H1 (cell line): ENCODE results near the gene GSTA3. TPM values are rescaled to one million over a fixed set of nuclear protein-coding genes. Genes with fewer than 3 reads are reported as not detected.
A peak's percentile ranks its signal among the peaks of the same experiment; 100 is the strongest.
"Not testable (repeated sequence)": the region's sequence is repeated elsewhere in the genome, so short reads cannot be mapped to it uniquely, and the experiment has no call there.

Experiments
- CTCF ChIA-PET: fragments of 300-600 bp; sonication (Branson Sonifier 250); formaldehyde crosslinking; loops from one replicate; lab custom pipeline; 2021; ENCODE audit not compliant: partially characterized antibody; lab: Charles Lee
- POLR2A ChIA-PET: fragments of 300-600 bp; sonication (Branson Sonifier 250); formaldehyde crosslinking; loops from one replicate; lab custom pipeline; 2021; ENCODE audit warnings: inconsistent platforms; ENCODE audit not compliant: partially characterized antibody; lab: Charles Lee
- DNase-seq, 2 experiments: peaks; one replicate each; pipeline versions ENCODE4 v3.0.0 to v3.0.0-alpha.2; 2010 to 2022; ENCODE audit warnings: low spot score in 2 of 2, low read depth in 1 of 2, mixed read lengths in 1 of 2
- FAIRE-seq: peaks from 2 replicates; lab custom pipeline; 2011; peaks lifted over from hg19 to GRCh38; lab: Jason Lieb, UNC
- H2AFZ ChIP-seq: 2 replicates; pipeline ENCODE4 v1.8.1; 2012; ENCODE audit warnings: low read length, inconsistent platforms
- H2AK5ac ChIP-seq: 2 replicates; pipeline ENCODE4 v1.6.1; 2013; ENCODE audit warnings: low read depth, low read length
- H2BK120ac ChIP-seq: replicated peaks from 2 replicates; pipeline ENCODE3; 2013; ENCODE audit warnings: low read depth, low read length, inconsistent platforms
- H2BK12ac ChIP-seq: 2 replicates; pipeline ENCODE4 v1.6.1; 2013; ENCODE audit warnings: low read depth, low read length
- H2BK15ac ChIP-seq: 2 replicates; pipeline ENCODE4 v1.6.1; 2013; ENCODE audit warnings: low read length
- H2BK20ac ChIP-seq: 2 replicates; pipeline ENCODE4 v1.6.1; 2013; ENCODE audit warnings: low read length
- H2BK5ac ChIP-seq: 2 replicates; pipeline ENCODE4 v1.6.1; 2013; ENCODE audit warnings: low read depth, low read length
- H3K14ac ChIP-seq: 2 replicates; pipeline ENCODE4 v1.6.1; 2013; ENCODE audit warnings: inconsistent platforms; ENCODE audit not compliant: insufficient read length
- H3K18ac ChIP-seq: 2 replicates; pipeline ENCODE4 v1.6.1; 2013; ENCODE audit warnings: low read length; ENCODE audit errors: extremely low read depth
- H3K23ac ChIP-seq: 2 replicates; pipeline ENCODE4 v1.6.1; 2013; ENCODE audit warnings: inconsistent platforms; ENCODE audit not compliant: insufficient read length
- H3K23me2 ChIP-seq: 2 replicates; pipeline ENCODE4 v1.6.1; 2013; ENCODE audit warnings: low read depth, low read length
- H3K27ac ChIP-seq: 2 replicates; pipeline ENCODE4 v1.6.1; 2011; ENCODE audit warnings: low read depth, low read length, inconsistent platforms
- H3K27me3 ChIP-seq, 4 experiments: replicated peaks in 1 of 4; 1 replicate in 1 of 4; 2 replicates in 3 of 4; pipeline versions ENCODE4 v1.6.1 to v1.8.1; 2011 to 2013; ENCODE audit warnings: low read length in 3 of 4, mild to moderate bottlenecking in 3 of 4, inconsistent platforms in 2 of 4, mixed read lengths in 2 of 4, moderate library complexity in 1 of 4; ENCODE audit not compliant: control insufficient read depth in 3 of 4, insufficient read depth in 3 of 4; ENCODE audit errors: extremely low read depth in 1 of 4
- H3K36me3 ChIP-seq, 4 experiments: 2 replicates each; pipeline versions ENCODE4 v1.6.1 to v1.8.1; 2011 to 2013; ENCODE audit warnings: mild to moderate bottlenecking in 4 of 4, low read length in 3 of 4, moderate library complexity in 2 of 4, control low read depth in 1 of 4, inconsistent platforms in 1 of 4; ENCODE audit not compliant: insufficient read depth in 4 of 4, control insufficient read depth in 2 of 4
- H3K4ac ChIP-seq: replicated peaks from 2 replicates; pipeline ENCODE3; 2013; ENCODE audit warnings: low read length, low read depth, mixed read lengths, inconsistent platforms; ENCODE audit not compliant: insufficient read length
- H3K4me1 ChIP-seq, 4 experiments: replicated peaks in 1 of 4; 1 replicate in 1 of 4; 2 replicates in 3 of 4; pipeline versions ENCODE4 v1.6.1 to v1.8.1; 2011 to 2013; ENCODE audit warnings: low read length in 3 of 4, inconsistent platforms in 2 of 4, mixed read lengths in 1 of 4; ENCODE audit not compliant: insufficient read depth in 4 of 4, control insufficient read depth in 3 of 4
- H3K4me2 ChIP-seq, 2 experiments: 2 replicates each; pipeline versions ENCODE4 v1.6.1 to v1.8.1; 2011 to 2013; ENCODE audit warnings: low read depth in 2 of 2, low read length in 2 of 2, control low read depth in 1 of 2, inconsistent platforms in 1 of 2, mild to moderate bottlenecking in 1 of 2; ENCODE audit not compliant: insufficient read depth in 1 of 2
- H3K4me3 ChIP-seq, 4 experiments: fragments of 200-600, 300-600 bp in 1 of 4; sonication (generic), shearing (Covaris generic), sonication (Bioruptor Twin) in 1 of 4; 2 replicates each; pipeline versions ENCODE4 v1.5.1 to v1.8.1; 2011 to 2016; ENCODE audit warnings: low read length in 4 of 4, low read depth in 3 of 4, control low read depth in 2 of 4, inconsistent platforms in 2 of 4, mild to moderate bottlenecking in 2 of 4, mixed read lengths in 1 of 4, moderate library complexity in 1 of 4; ENCODE audit not compliant: insufficient read depth in 2 of 4; ENCODE audit errors: extremely low read depth in 1 of 4
- H3K56ac ChIP-seq: replicated peaks from 2 replicates; pipeline ENCODE3; 2013; ENCODE audit warnings: low read depth, mild to moderate bottlenecking, mixed read lengths, low read length, inconsistent platforms; ENCODE audit not compliant: insufficient read length
- H3K79me1 ChIP-seq: 2 replicates; pipeline ENCODE4 v1.6.1; 2013; ENCODE audit warnings: low read depth, low read length, control low read depth
- H3K79me2 ChIP-seq, 2 experiments: 2 replicates each; pipeline versions ENCODE4 v1.6.1 to v1.8.1; 2012 to 2013; ENCODE audit warnings: low read length in 2 of 2, mild to moderate bottlenecking in 2 of 2, inconsistent platforms in 1 of 2; ENCODE audit not compliant: insufficient read depth in 2 of 2, control insufficient read depth in 1 of 2
- H3K9ac ChIP-seq, 4 experiments: replicated peaks in 1 of 4; 1 replicate in 1 of 4; 2 replicates in 3 of 4; pipeline versions ENCODE4 v1.6.1 to v1.8.1; 2011 to 2013; ENCODE audit warnings: low read depth in 3 of 4, low read length in 3 of 4, control low read depth in 2 of 4, mild to moderate bottlenecking in 2 of 4, moderate library complexity in 2 of 4, inconsistent platforms in 1 of 4; ENCODE audit errors: extremely low read depth in 1 of 4
- H3K9me3 ChIP-seq, 2 experiments: 2 replicates each; pipeline versions ENCODE4 v1.6.1 to v1.8.1; 2012 to 2013; ENCODE audit warnings: mild to moderate bottlenecking in 2 of 2, moderate library complexity in 2 of 2, control low read depth in 1 of 2, inconsistent platforms in 1 of 2, low read depth in 1 of 2, low read length in 1 of 2, mixed read lengths in 1 of 2; ENCODE audit not compliant: insufficient read depth in 2 of 2
- H4K20me1 ChIP-seq, 2 experiments: replicated peaks in 1 of 2; 2 replicates each; pipeline versions ENCODE3 to v1.8.1; 2011 to 2013; ENCODE audit warnings: inconsistent platforms in 2 of 2, low read length in 2 of 2, mild to moderate bottlenecking in 1 of 2; ENCODE audit not compliant: insufficient read depth in 2 of 2, control insufficient read depth in 1 of 2
- H4K5ac ChIP-seq: 2 replicates; pipeline ENCODE4 v1.6.1; 2013; ENCODE audit warnings: low read length, low read depth, mixed read lengths, inconsistent platforms; ENCODE audit not compliant: insufficient read length
- H4K8ac ChIP-seq: 2 replicates; pipeline ENCODE4 v1.8.0; 2013; ENCODE audit warnings: mild to moderate bottlenecking, moderate library complexity, low read length, inconsistent platforms; ENCODE audit not compliant: insufficient read depth; ENCODE audit errors: extremely low read depth
- H4K91ac ChIP-seq: replicated peaks from 2 replicates; pipeline ENCODE3; 2013; ENCODE audit warnings: low read length, mixed read lengths, inconsistent platforms; ENCODE audit not compliant: insufficient read length
- ASH2L ChIP-seq: fragments of 200-600, 300-600 bp; sonication (generic); IDR thresholded peaks from one replicate; pipeline ENCODE4 v1.7.1; 2017; ENCODE audit warnings: low read length
- WGBS, 2 experiments: shearing (Covaris generic) in 1 of 2; methylation state at CpG; one replicate each; pipeline versions ENCODE4 v1.1.6 to v1.1.7; 2013 to 2015; ENCODE audit warnings: low lambda C conversion rate in 2 of 2, mixed read lengths in 2 of 2, inconsistent platforms in 1 of 2, low coverage in 1 of 2, missing lambda C conversion rate in 1 of 2; ENCODE audit not compliant: insufficient replicate concordance in 2 of 2, insufficient coverage in 1 of 2, insufficient read length in 1 of 2; ENCODE audit errors: extremely low coverage in 1 of 2, missing lambda C conversion rate in 1 of 2; 5-methylcytosine and 5-hydroxymethylcytosine counted together
- polyA plus RNA-seq, 7 experiments: library from polyadenylated mRNA; depleted of rRNA in 3 of 7; stranded (reverse) in 5 of 7; unstranded in 2 of 7; fragments of >200 nt in 5 of 7; fragments of 200-250 nt in 2 of 7; gene quantifications; 1 replicate in 5 of 7; 2 replicates in 1 of 7; 4 replicates in 1 of 7; pipeline versions ENCODE4 v1.2.1 to v1.2.3, GENCODE V29; 2011 to 2013; ENCODE audit warnings: missing spikeins in 2 of 7, mixed read lengths in 2 of 7
- total RNA-seq: library from RNA; stranded (reverse); fragmentation: NEBNext Ultra II Directional; extraction: Animal tissue kit (Norgen Biotek cat#: 25700); gene quantifications from 2 replicates; pipeline ENCODE4 v1.2.1, GENCODE V29; 2021

GSTA3 gene
- total and polyA plus RNA-seq, 2 of the 8 experiments (the other 6 are each of a cell fraction or from before 2014, with no cell fraction given) = not detected

- H3K27ac ChIP-seq, H3K79me1 ChIP-seq, H3K79me2 ChIP-seq, H3K4me3 ChIP-seq, CTCF ChIA-PET, H3K4me1 ChIP-seq, H3K23me2 ChIP-seq, POLR2A ChIA-PET, H2BK15ac ChIP-seq, H2BK12ac ChIP-seq, H2BK5ac ChIP-seq, H4K91ac ChIP-seq, H2BK20ac ChIP-seq, H3K23ac ChIP-seq, FAIRE-seq, H3K4me2 ChIP-seq, H3K18ac ChIP-seq, H3K56ac ChIP-seq, H2AK5ac ChIP-seq, H3K9me3 ChIP-seq, H4K5ac ChIP-seq, H4K8ac ChIP-seq, H3K36me3 ChIP-seq, H3K27me3 ChIP-seq, H3K14ac ChIP-seq, H3K4ac ChIP-seq, H3K9ac ChIP-seq, H2BK120ac ChIP-seq, H4K20me1 ChIP-seq: not testable (repeated sequence)
- 73% methylated on average over 5 of the region's 5 CpGs; no CpG with 5 or more reads in 1 of the 2 experiments for WGBS, 2 experiments
- peak in 1 of 2 experiments; percentile 52 for DNase-seq
- TF ChIP-seq ASH2L = peak; percentile 26
- peak overlapping the region; percentile 84; the same call in 1 of the 2 replicates for H2AFZ ChIP-seq
Observed at GRCh38 chr6:52868899-52869298, 40.6 kb downstream of the GSTA3 start.
